ENCODE measurements around the gene DHX58. TPM values are rescaled to one million over a fixed set of nuclear protein-coding genes. Genes with fewer than 3 reads are reported as not detected.

Gene DHX58
- total and polyA plus RNA-seq, 2 of the 4 experiments (the other 2 are of a cell fraction), result 1.1 to 2.8 TPM

GRCh38 chr17:42117397-42118125 lies 5.0 kb upstream of the DHX58 start (continued):
- no peak for TF ChIP-seq MAFK (IDR thresholded peaks at IDR 0.05; ENCODE audit: low read depth, low read length)

- BruUV-seq (replicated peaks), result no TSS peak
- H2BK20ac ChIP-seq (ENCODE audit: low read depth, low read length), result no peak overlapping the region
- dilution Hi-C loops (cut with HindIII; ENCODE audit: low sequenced_read_pairs, unreplicated experiment) (no loop called here), intact Hi-C loops (cut with micrococcal nuclease) (loop anchor here (1.0 kb wide), 2 partner anchors 92 to 154 kb away; no protein-coding TSS in a partner anchor), in situ Hi-C loops (cut with MboI; ENCODE audit: low sequenced_read_pairs) (no loop called here)
- no peak overlapping the region for H4K5ac ChIP-seq (ENCODE audit: low read depth, low read length)
- H2AK5ac ChIP-seq (ENCODE audit: low read depth, low read length), result 0 out of 2 replicates have a peak overlapping the region, but pooled peaks have one; percentile 38
- peak overlapping the region; percentile 4 for H2AK9ac ChIP-seq (replicated peaks; ENCODE audit: low read depth, low read length, poor library complexity)
- H3K4me1 ChIP-seq (ENCODE audit: control insufficient read depth, insufficient read depth, low read length), result peaks cover 11% of the 10 kb centered on the region
- H2BK15ac ChIP-seq (ENCODE audit: low read depth, low read length), result no peak overlapping the region
- H3K14ac ChIP-seq (replicated peaks; ENCODE audit: low read depth, low read length), result no peak overlapping the region
- no peak overlapping the region for H3K27ac ChIP-seq (ENCODE audit: insufficient read depth, low read length)
- H3K4me2 ChIP-seq (ENCODE audit: low read depth, low read length), result no peak overlapping the region
- H3K56ac ChIP-seq (ENCODE audit: extremely low read depth, insufficient read depth, low read length), result no peak overlapping the region
- ChIA-PET POLR2A (ENCODE audit: unreplicated experiment) (no interaction called here), CTCF (no interaction called here)
- peaks cover 4% of the 10 kb centered on the region; the same call in 1 of the 2 replicates for H3K9me1 ChIP-seq (ENCODE audit: insufficient read depth, low read length)
- H3K36me3 ChIP-seq (ENCODE audit: control insufficient read depth, insufficient read depth, low read length), result peaks cover 23% of the 10 kb centered on the region
- 55% methylated on average over 9 of the region's 18 CpGs; no CpG with 5 or more reads in 1 of the 2 experiments for WGBS, 2 experiments (ENCODE audit: extremely low coverage in 2 of 2, insufficient read length in 1 of 2)
- H4K91ac ChIP-seq (ENCODE audit: insufficient read depth, low read depth, low read length), result no peak overlapping the region
- no peaks in the 10 kb centered on the region for H3K27me3 ChIP-seq (ENCODE audit: control insufficient read depth, insufficient read depth, low read length)
- no peak overlapping the region for H3K9ac ChIP-seq (ENCODE audit: low read depth, low read length)
- no peak overlapping the region for H3K23ac ChIP-seq (ENCODE audit: low read depth, low read length)
- ATAC-seq (ENCODE audit: low read depth) (peak; percentile 44), DNase-seq (peak; percentile 79)
- no peak overlapping the region for H2BK5ac ChIP-seq (ENCODE audit: low read depth, low read length, poor library complexity, severe bottlenecking)
- H3K18ac ChIP-seq (ENCODE audit: low read depth, low read length), result no peak overlapping the region
- no peaks in the 10 kb centered on the region for H3K9me3 ChIP-seq (ENCODE audit: control insufficient read depth, insufficient read depth, low read length)
- 0 out of 2 replicates have a peak, but pooled peaks have one; percentile 11 for TF ChIP-seq MXI1 (IDR thresholded peaks at IDR 0.05; ENCODE audit: borderline replicate concordance, low read depth, low read length)
- TF ChIP-seq CEBPB (IDR thresholded peaks at IDR 0.05; ENCODE audit: low read depth, low read length), result peak; percentile 47; the same call in 1 of the 2 replicates
- no peak for TF ChIP-seq POLR2A (IDR thresholded peaks at IDR 0.05; ENCODE audit: low read depth, low read length)
- TF ChIP-seq USF2 (IDR thresholded peaks at IDR 0.05; ENCODE audit: low read depth, low read length), result no peak
- no peak for TF ChIP-seq RFX5 (IDR thresholded peaks at IDR 0.05; ENCODE audit: low read depth, low read length)
- peak; percentile 83 for TF ChIP-seq SMC3 (IDR thresholded peaks at IDR 0.05; ENCODE audit: low read depth, low read length)
- TF ChIP-seq RCOR1 (IDR thresholded peaks at IDR 0.05; ENCODE audit: insufficient replicate concordance, low read length), result no peak
- TF ChIP-seq RAD21 (IDR thresholded peaks at IDR 0.05; ENCODE audit: low read length), result peak; percentile 84
- no peak for TF ChIP-seq CHD1 (IDR thresholded peaks at IDR 0.05; ENCODE audit: low read depth, low read length)
- no peak for TF ChIP-seq MAFK (IDR thresholded peaks at IDR 0.05; ENCODE audit: low read depth, low read length)
- TF ChIP-seq CTCF (conservative IDR thresholded peaks at IDR 0.05; ENCODE audit: low read depth, low read length), result peak; percentile 88
- H3K4ac ChIP-seq (ENCODE audit: low read depth, low read length), result no peak overlapping the region
- no peak overlapping the region for H2BK120ac ChIP-seq (ENCODE audit: low read depth, low read length)
- H3K79me1 ChIP-seq (ENCODE audit: low read depth in 1 of 2, low read length in 2 of 2), result peaks cover 10 to 12% of the 10 kb centered on the region in 2 experiments; a peak in 3 of 4 replicates
- no peak overlapping the region for H3K4me3 ChIP-seq (ENCODE audit: insufficient read depth, low read depth, low read length)
- H4K20me1 ChIP-seq (ENCODE audit: insufficient read depth, low read length), result peaks cover 3% of the 10 kb centered on the region; the same call in 1 of the 2 replicates
- peak overlapping the region; percentile 50 for H2AFZ ChIP-seq (replicated peaks; ENCODE audit: low read length, poor library complexity)
- H4K8ac ChIP-seq (ENCODE audit: low read depth in 2 of 2, low read length in 2 of 2), result no peak overlapping the region
Observed at GRCh38 chr17:42116705-42117396, 4.3 kb upstream of the DHX58 start.
